Measurements from ENCODE around the gene XIRP1.

DNA sequence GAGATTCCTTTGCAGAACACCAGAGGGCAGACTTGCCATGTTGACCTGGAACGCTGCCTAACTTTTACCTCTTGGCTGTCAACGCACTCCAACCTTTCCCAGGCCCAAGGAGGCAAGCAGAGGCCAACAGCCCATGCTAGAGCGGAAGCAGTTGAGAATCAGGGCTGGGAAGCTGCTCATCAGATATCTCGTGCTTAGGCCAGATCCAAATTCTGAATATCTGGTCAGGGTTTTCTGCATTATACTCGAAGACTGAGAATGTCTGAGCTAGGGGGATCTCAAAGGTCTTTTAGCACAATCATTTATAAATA lies 2.5 kb downstream of the XIRP1 start:
- TF ChIP-seq ZBTB4 (CRISPR knock-in tag; IDR thresholded peaks at IDR 0.05; ENCODE audit: borderline replicate concordance) (no peak), MYNN (CRISPR knock-in tag; IDR thresholded peaks at IDR 0.05; ENCODE audit: low read depth) (no peak), FOXP1 (IDR thresholded peaks at IDR 0.05) (no peak), FOXP1 (CRISPR knock-in tag; IDR thresholded peaks at IDR 0.05) (no peak), ZNF512B (CRISPR knock-in tag; IDR thresholded peaks at IDR 0.05; ENCODE audit: borderline replicate concordance) (no peak), SNAPC4 (CRISPR knock-in tag; IDR thresholded peaks at IDR 0.05) (no peak), ZNF274 (CRISPR knock-in tag; IDR thresholded peaks at IDR 0.05) (no peak), EP300 (IDR thresholded peaks at IDR 0.05; ENCODE audit: low read depth in 2 of 2, low read length in 2 of 2) (no peak), EP300 (CRISPR knock-in tag; IDR thresholded peaks at IDR 0.05; ENCODE audit: borderline replicate concordance) (no peak), STAG1 (CRISPR knock-in tag; IDR thresholded peaks at IDR 0.05) (peak; percentile 83), RARG (CRISPR knock-in tag; IDR thresholded peaks at IDR 0.05; ENCODE audit: low read depth) (no peak), NFE2L2 (IDR thresholded peaks at IDR 0.05; ENCODE audit: low read length) (no peak), ZBTB8A (CRISPR knock-in tag; IDR thresholded peaks at IDR 0.05; ENCODE audit: borderline replicate concordance, low read depth) (no peak), ZBTB39 (CRISPR knock-in tag; IDR thresholded peaks at IDR 0.05) (no peak)
- TF ChIP-seq, protein P1, sequence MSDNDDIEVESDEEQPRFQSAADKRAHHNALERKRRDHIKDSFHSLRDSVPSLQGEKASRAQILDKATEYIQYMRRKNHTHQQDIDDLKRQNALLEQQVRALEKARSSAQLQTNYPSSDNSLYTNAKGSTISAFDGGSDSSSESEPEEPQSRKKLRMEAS (IDR thresholded peaks at IDR 0.05): no peak
